HG03520 (cell line): ENCODE results near the gene MARCKSL1.
A peak's percentile ranks its signal among the peaks of the same experiment; 100 is the strongest.

Experiments
- ATAC-seq: cut with Tn5 transposase; IDR thresholded peaks from one replicate; pipeline ENCODE4 v1.9.1; 2021; ENCODE audit warnings: mild to moderate bottlenecking, moderate library complexity; ENCODE audit not compliant: unreplicated experiment

Gene MARCKSL1

GRCh38 chr1:32353431-32353830 lies 17.4 kb upstream of the MARCKSL1 start:
- no peak for ATAC-seq

GRCh38 chr1:32352831-32353383 lies 16.9 kb upstream of the MARCKSL1 start:
- no peak for ATAC-seq

- no peak for ATAC-seq
Observed at GRCh38 chr1:32352239-32352745, 16.3 kb upstream of the MARCKSL1 start.

GRCh38 chr1:32351399-32352238 lies 15.6 kb upstream of the MARCKSL1 start:
- ATAC-seq, result peak; percentile 82

DNA sequence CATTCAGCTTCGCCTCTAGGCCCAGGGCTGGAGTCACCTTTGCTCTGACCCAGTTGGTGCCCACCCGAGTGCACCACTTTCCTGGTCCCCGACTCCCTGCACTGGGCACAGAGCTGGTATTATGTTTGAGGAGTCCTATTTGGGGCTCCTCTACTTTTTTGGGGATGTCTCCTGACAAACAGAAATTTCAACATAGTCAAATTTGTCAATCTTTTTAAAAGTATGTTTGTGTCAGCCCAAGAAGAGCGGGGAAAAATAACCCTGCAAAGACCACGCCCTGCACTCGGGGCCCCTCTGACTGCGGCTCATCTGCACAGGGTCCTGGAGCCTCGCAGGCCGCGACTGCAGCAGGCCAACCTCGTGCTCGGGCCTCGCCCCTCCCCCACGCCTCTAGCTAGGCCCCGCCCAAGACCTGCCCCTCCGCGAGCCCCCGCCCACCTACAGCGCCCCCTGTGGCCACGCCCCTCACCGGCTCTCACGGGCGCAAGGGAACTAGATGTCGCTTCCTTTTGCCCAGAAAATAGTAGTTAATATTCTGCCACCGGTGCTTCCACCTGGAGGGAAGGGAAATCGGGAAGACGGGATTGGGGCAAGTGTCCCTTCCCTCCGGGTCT lies 14.9 kb upstream of the MARCKSL1 start:
- peak; percentile 11 for ATAC-seq

GRCh38 chr1:32349211-32349708 lies 13.2 kb upstream of the MARCKSL1 start:
- no peak for ATAC-seq

DNA sequence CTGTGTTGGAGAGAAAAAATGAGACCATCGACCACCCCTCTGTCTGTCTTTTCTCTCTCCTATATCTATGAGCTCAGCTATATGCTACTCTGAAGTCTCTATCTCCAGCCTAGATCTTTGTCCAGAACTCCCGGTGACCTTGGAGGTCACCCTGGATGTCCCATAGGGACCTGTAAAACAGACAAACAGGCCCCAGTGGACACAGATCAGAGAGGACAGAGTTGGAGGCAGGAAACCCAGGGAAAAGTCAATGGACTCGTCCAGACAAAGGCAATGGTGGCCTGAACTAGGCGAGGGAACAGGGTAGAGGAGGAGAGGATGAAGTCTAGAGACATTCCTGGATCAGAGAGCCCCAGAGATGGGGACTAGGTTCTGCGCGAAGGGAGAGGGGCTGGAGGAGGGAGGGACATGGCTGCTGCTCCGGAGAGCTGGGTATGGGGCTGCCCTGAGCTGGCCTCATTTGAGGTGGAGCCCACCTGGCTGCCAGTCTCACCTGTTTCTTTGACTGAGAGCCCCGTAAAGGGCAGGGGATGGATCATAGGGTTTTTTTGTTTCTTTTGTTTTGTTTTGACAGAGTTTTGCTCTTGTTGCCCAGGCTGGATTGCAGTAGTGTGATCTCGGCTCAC lies 10.6 kb upstream of the MARCKSL1 start:
- ATAC-seq, result no peak

DNA sequence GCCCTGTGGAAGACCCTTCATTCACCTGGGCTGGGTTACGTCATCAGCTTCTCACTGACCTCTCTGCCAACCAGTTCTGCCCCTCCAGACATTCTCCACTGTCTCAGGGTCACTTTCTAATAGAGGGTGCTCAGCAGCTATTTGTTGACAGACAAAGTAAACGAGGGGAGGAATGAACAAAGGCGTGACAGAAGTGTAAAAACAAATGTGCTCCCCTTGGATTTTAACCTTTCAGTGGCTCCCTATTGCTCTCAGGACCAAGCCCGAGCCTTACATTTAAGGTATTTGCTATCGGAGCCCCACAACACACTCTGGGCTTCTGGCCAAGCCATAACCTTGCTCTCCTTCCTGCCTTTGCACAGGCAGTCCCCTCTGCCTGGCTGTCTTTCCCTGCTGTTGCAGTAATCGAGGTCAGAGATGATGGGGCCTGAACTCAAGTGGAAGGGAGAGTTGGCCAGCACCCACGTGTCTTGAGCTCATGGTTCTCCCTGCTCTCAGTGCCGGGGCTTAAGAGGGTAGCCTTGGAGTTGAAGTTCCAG lies 9.3 kb upstream of the MARCKSL1 start:
- no peak for ATAC-seq

- no peak for ATAC-seq
Observed at GRCh38 chr1:32342704-32343103, 6.7 kb upstream of the MARCKSL1 start.

DNA sequence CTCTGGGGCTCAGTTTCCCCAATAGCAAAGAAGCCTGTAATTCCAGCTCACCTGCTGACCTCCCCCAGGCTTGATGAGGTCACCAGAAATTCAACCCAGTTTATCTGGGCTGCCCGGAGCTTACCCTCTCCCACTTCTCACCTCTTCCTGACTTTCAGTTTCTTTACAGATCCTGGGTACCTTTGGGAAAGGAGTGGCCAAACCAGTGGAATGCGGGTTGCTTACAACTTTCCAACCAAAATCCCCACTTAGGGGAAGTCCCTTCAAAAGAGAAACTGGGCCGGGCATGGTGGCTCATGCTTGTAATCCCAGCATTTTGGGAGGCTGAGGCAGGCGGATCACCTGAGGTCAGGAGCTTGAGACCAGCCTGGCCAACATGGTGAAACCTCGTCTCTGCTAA lies 5.9 kb upstream of the MARCKSL1 start:
- no peak for ATAC-seq

DNA sequence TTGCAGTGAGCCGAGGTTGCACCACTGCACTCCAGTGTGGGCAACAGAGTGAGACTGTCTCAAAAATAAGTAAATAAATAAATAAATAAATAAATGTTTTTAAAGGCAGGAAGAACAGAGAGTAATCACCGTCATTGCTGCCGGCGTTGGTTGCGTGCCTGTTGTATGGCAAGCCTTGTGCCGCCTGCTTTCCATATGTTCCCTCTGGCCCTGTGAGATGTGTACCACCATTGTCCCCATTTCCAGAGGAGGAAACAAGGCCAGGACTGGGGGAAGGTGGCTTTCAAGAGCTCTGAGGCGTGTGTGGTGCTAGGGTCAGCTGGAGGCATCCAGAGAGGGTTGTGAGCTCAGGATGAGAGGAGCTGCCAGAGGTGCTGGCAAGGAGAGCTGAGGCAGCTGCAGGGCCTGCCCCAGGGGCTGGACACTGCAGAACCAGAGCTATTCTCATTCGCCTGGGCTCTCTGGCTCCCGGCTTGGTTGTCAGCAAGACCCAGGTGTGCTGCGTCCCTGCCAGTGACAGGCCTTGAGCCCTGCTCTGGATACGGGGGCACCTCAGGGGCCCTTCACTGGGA lies 5.2 kb upstream of the MARCKSL1 start:
- ATAC-seq, result no peak

GRCh38 chr1:32339363-32339978 lies 3.4 kb upstream of the MARCKSL1 start:
- ATAC-seq, result no peak

GRCh38 chr1:32338637-32339145 lies 2.7 kb upstream of the MARCKSL1 start:
- ATAC-seq, result no peak

- no peak for ATAC-seq
Observed at GRCh38 chr1:32337855-32338636, 2.0 kb upstream of the MARCKSL1 start.

GRCh38 chr1:32336963-32337675 lies 1.1 kb upstream of the MARCKSL1 start:
- no peak for ATAC-seq

DNA sequence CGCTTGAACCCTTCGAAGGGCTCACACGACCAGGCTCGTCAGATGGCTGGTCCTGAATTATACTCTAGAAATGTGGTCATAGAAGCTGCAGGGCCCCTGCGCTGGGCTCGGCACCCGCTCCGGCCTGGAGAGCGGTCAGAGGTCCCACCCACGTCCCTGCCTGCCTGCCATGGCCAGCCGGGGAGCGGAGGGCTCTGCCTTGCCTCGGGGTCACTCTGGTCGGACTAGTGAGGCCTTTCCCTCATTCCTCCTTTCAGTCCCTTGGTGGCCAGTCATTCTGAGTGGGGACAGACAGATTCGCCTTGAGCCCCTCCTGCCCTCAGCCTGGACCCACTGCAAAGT lies 529 bp upstream of the MARCKSL1 start:
- no peak for ATAC-seq

- no peak for ATAC-seq
Observed at GRCh38 chr1:32335535-32335789, 571 bp downstream of the MARCKSL1 start.

GRCh38 chr1:32334864-32335534 lies 1.0 kb downstream of the MARCKSL1 start:
- peak; percentile 28 for ATAC-seq
